ENCODE data around the gene PEX13.
"Not testable (repeated sequence)": the region's sequence is repeated elsewhere in the genome, so short reads cannot be mapped to it uniquely, and the experiment has no call there.

Gene PEX13, protein sequence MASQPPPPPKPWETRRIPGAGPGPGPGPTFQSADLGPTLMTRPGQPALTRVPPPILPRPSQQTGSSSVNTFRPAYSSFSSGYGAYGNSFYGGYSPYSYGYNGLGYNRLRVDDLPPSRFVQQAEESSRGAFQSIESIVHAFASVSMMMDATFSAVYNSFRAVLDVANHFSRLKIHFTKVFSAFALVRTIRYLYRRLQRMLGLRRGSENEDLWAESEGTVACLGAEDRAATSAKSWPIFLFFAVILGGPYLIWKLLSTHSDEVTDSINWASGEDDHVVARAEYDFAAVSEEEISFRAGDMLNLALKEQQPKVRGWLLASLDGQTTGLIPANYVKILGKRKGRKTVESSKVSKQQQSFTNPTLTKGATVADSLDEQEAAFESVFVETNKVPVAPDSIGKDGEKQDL

GRCh38 chr2:61017556-61018317 is at the start of gene PEX13, which contains the start of gene PUS10:
Gene PEX13, plus strand, starts transcription at chr2:61017720. Its CDS starts 40 bp downstream, at chr2:61017760.
Gene PUS10, minus strand, starts transcription at chr2:61018255. Its CDS starts 6,365 bp downstream, at chr2:61011890.
- Mint-ChIP-seq H3K27ac (peak within 1 kb of the TSS; percentile 94), H3K9me3 (peaks cover 2% of the 10 kb centered on the region), H3K4me1 (peaks cover 50% of the 10 kb centered on the region), H3K36me3 (peaks cover 19% of the 10 kb centered on the region), H3K4me3 (peak within 1 kb of the TSS; percentile 91), H3K27me3 (no peaks in the 10 kb centered on the region)
- peak; percentile 79 for DNase-seq
- CTCF ChIA-PET: interaction anchor here (1.9 kb wide), 1 partner anchor 20 kb away, joined by 4 read pairs; no protein-coding TSS in a partner anchor

GRCh38 chr2:60972889-60973656 is 44.4 kb upstream of the PEX13 start:
- Mint-ChIP-seq H3K36me3 (peaks cover 2% of the 10 kb centered on the region), H3K4me1 (peaks cover 30% of the 10 kb centered on the region), H3K4me3 (no peak overlapping the region), H3K27ac (no peak overlapping the region), H3K9me3 (no peaks in the 10 kb centered on the region), H3K27me3 (no peaks in the 10 kb centered on the region)
- CTCF ChIA-PET: no interaction called here
- DNase-seq: no peak

DNA sequence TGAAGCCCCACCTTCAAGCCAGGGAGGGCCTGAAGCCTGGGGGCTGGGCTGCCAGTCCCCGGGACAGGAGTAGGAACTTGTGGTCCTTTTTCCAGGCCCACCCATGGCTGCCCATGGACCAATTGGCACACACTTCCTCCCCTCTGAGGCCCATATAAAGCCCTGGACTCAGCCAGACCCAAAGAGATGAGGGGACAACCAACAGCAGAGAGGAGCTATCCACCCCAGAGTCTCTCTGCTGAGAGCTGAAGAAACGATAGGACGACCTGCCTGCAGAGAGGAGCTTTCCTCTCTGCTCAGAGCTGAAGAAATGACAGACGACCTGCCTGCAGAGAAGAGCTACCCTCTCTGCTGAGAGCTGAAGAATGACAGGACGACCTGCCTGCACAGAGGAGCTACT is 43.8 kb upstream of the PEX13 start:
- CTCF ChIA-PET: interaction anchor here (1.1 kb wide), 1 partner anchor 13 kb away, joined by 5 read pairs; no protein-coding TSS in a partner anchor
- Mint-ChIP-seq H3K4me3 (no peak overlapping the region), H3K27me3 (no peaks in the 10 kb centered on the region), H3K27ac (no peak overlapping the region), H3K4me1 (peaks cover 30% of the 10 kb centered on the region), H3K36me3 (peaks cover 2% of the 10 kb centered on the region), H3K9me3 (no peaks in the 10 kb centered on the region)
- DNase-seq: no peak

DNA sequence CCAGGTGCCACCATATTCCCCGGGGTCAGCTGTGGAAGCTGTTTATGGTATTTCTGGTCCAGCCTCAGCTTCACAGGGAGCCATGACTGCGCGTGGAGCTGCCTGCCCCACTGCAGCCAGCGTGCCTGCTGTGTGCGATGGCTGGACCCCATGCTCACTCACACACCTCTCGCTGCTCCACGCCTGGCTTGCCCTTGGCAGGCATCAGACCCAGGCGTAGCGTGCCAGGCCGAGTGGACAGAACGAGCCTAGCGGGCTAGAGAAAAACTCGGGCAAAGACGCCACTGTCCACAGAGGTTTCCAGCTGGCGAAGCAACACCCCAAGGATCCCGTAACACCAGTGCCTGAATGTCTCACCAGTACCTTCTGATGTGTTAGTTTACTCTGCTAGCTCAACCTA is 42.9 kb upstream of the PEX13 start:
- no peak for DNase-seq
- CTCF ChIA-PET: interaction anchor here (0.7 to 1.3 kb wide), 3 partner anchors 13 to 284 kb away, joined by 3 to 5 read pairs (median 4); no protein-coding TSS in a partner anchor
- Mint-ChIP-seq H3K36me3 (peaks cover 2% of the 10 kb centered on the region), H3K27ac (no peak overlapping the region), H3K4me1 (peaks cover 30% of the 10 kb centered on the region), H3K9me3 (no peaks in the 10 kb centered on the region), H3K27me3 (no peaks in the 10 kb centered on the region), H3K4me3 (no peak overlapping the region)

DNA sequence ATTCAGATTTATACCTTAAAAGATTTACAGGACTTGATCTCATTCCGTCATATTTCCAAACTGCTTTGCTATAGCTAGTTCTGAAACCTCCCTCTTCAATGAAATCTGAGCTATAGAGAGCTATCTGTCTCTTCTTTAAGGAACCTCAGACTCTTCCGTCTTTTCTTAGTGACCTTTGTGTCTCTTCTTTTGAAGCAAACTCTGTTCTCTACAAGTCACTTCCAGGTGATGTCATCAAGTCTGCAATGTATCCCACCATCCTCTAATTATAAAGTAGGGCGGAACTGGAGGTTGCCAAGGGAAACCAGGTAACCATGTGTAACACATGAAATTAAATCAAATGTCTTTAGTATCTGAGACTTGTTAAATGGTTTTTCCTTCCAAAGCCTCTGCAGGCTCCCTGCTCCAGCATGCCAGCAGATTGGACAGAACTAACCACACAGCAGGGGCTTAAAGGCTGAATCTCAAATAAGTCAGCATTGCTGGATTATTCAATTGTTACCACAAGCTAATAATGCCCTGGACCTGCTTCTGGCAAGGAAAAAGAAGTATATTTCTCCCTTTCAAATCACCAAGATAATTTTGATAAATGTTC is 41.2 kb upstream of the PEX13 start:
- Mint-ChIP-seq H3K4me3 (no peak overlapping the region), H3K27ac (no peak overlapping the region), H3K9me3 (no peaks in the 10 kb centered on the region), H3K36me3 (peaks cover 2% of the 10 kb centered on the region), H3K27me3 (no peaks in the 10 kb centered on the region), H3K4me1 (peaks cover 33% of the 10 kb centered on the region)
- DNase-seq: no peak
- CTCF ChIA-PET: interaction anchor here (0.7 to 1.3 kb wide), 3 partner anchors 9 to 23 kb away, joined by 3 read pairs; no protein-coding TSS in a partner anchor

GRCh38 chr2:60976875-60977561 is 40.5 kb upstream of the PEX13 start:
- Mint-ChIP-seq H3K4me3 (no peak overlapping the region), H3K36me3 (peaks cover 2% of the 10 kb centered on the region), H3K27ac (no peak overlapping the region), H3K4me1 (peaks cover 31% of the 10 kb centered on the region), H3K27me3 (no peaks in the 10 kb centered on the region), H3K9me3 (no peaks in the 10 kb centered on the region)
- CTCF ChIA-PET: interaction anchor here (0.7 to 1.3 kb wide), 3 partner anchors 10 to 22 kb away, joined by 3 read pairs; no protein-coding TSS in a partner anchor
- no peak for DNase-seq

DNA sequence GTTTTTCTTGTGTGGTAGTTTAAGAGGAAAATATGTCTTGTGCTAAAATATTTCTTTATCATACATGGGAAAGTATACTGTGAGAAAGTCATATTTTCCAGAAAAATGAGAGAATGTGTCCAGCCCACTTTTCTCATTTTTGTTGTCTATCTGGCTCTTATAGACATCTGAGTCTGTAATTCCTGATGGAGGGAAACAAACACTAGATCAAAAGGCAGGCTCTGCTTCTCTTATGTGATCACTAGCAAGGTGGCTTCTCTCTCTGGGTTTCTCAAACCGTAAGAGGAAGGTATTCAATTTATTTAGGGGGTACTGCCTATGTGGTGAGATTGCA is 40.0 kb upstream of the PEX13 start:
- H3K36me3 Mint-ChIP-seq: peaks cover under 1% of the 10 kb centered on the region
- H3K27me3 Mint-ChIP-seq: no peaks in the 10 kb centered on the region
- H3K27ac Mint-ChIP-seq: no peak overlapping the region
- no peak for DNase-seq
- H3K4me3 Mint-ChIP-seq: no peak overlapping the region
- no peaks in the 10 kb centered on the region for H3K9me3 Mint-ChIP-seq
- CTCF ChIA-PET: interaction anchor here (1.2 to 1.3 kb wide), 2 partner anchors 10 to 11 kb away, joined by 3 read pairs; no protein-coding TSS in a partner anchor
- H3K4me1 Mint-ChIP-seq: peaks cover 29% of the 10 kb centered on the region

DNA sequence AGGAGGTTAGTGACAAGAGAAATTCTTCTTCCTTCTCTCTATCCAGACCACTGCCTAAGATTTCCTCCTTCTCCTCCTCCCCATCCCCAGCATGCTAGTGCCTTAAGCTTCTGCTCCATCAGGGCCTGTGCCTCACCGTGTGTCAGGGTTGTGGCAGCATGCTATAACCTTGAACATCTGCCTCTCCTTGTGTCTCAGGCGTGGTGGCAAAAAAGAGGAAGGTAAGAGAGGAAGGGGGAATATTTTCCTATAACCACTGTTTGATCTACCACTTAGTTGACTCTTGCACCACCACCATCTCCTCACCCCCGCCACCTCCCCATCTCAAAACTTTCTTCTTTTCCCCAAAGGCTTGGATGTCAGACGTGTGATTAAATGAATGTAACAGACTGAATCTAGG is 38.3 kb upstream of the PEX13 start:
- H3K4me3 Mint-ChIP-seq: no peak overlapping the region
- no peak overlapping the region for H3K27ac Mint-ChIP-seq
- H3K36me3 Mint-ChIP-seq: no peaks in the 10 kb centered on the region
- CTCF ChIA-PET: no interaction called here
- H3K9me3 Mint-ChIP-seq: no peaks in the 10 kb centered on the region
- H3K27me3 Mint-ChIP-seq: no peaks in the 10 kb centered on the region
- no peak for DNase-seq
- peaks cover 28% of the 10 kb centered on the region for H3K4me1 Mint-ChIP-seq

- Mint-ChIP-seq H3K27ac (no peak overlapping the region), H3K36me3 (no peaks in the 10 kb centered on the region), H3K9me3 (no peaks in the 10 kb centered on the region), H3K4me1 (peaks cover 24% of the 10 kb centered on the region), H3K4me3 (no peak overlapping the region), H3K27me3 (no peaks in the 10 kb centered on the region)
- DNase-seq: no peak
- CTCF ChIA-PET: interaction anchor here (1.3 kb wide), 1 partner anchor 18 kb away, joined by 3 read pairs; no protein-coding TSS in a partner anchor
Observed at GRCh38 chr2:60980071-60980815, 37.3 kb upstream of the PEX13 start.

GRCh38 chr2:60982066-60982465 is 35.5 kb upstream of the PEX13 start:
- H3K9me3 Mint-ChIP-seq, DNase-seq, H3K27ac Mint-ChIP-seq, H3K4me3 Mint-ChIP-seq, H3K27me3 Mint-ChIP-seq, H3K36me3 Mint-ChIP-seq: not testable (repeated sequence)
- CTCF ChIA-PET: interaction anchor here (1.3 kb wide), 1 partner anchor 17 kb away, joined by 3 read pairs; no protein-coding TSS in a partner anchor
- H3K4me1 Mint-ChIP-seq: peaks cover 12% of the 10 kb centered on the region

GRCh38 chr2:60984720-60985119 is 32.8 kb upstream of the PEX13 start:
- no peak for DNase-seq
- Mint-ChIP-seq H3K27me3 (no peaks in the 10 kb centered on the region), H3K36me3 (no peaks in the 10 kb centered on the region), H3K9me3 (no peaks in the 10 kb centered on the region), H3K27ac (no peak overlapping the region), H3K4me3 (no peak overlapping the region), H3K4me1 (peaks cover 11% of the 10 kb centered on the region)
- CTCF ChIA-PET: no interaction called here

GRCh38 chr2:60987041-60987440 is 30.5 kb upstream of the PEX13 start:
- Mint-ChIP-seq H3K27me3 (no peaks in the 10 kb centered on the region), H3K9me3 (peaks cover 6% of the 10 kb centered on the region), H3K4me1 (peaks cover 5% of the 10 kb centered on the region), H3K36me3 (peaks cover 9% of the 10 kb centered on the region), H3K4me3 (no peak overlapping the region), H3K27ac (no peak overlapping the region)
- DNase-seq: no peak
- CTCF ChIA-PET: interaction anchor here (0.6 to 1.7 kb wide), 2 partner anchors 13 to 191 kb away, joined by 3 to 5 read pairs; no protein-coding TSS in a partner anchor
